CD4-positive, alpha-beta T cell treated with Interleukin-2 at 100 ng/mL for 4 hours (primary cell): ENCODE measurements around the gene NF2.

ENCODE experiments used
- DNase-seq: peaks from one replicate; pipeline ENCODE4 v3.0.0-alpha.2; 2020; ENCODE audit warnings: low spot score

NF2 gene

GRCh38 chr22:29665486-29665885 lies 62.1 kb downstream of the NF2 start:
- no peak for DNase-seq

GRCh38 chr22:29668673-29669072 lies 65.2 kb downstream of the NF2 start:
- DNase-seq: no peak

GRCh38 chr22:29670626-29671025 lies 67.2 kb downstream of the NF2 start:
- no peak for DNase-seq

GRCh38 chr22:29673361-29674066 lies 70.1 kb downstream of the NF2 start:
- no peak for DNase-seq

- no peak for DNase-seq
These were observed 70.7 kb downstream of the NF2 start for GRCh38 chr22:29674121-29674520.

- no peak for DNase-seq
These were observed 75.9 kb downstream of the NF2 start for GRCh38 chr22:29679316-29679715.

- no peak for DNase-seq
These were observed 80.1 kb downstream of the NF2 start for GRCh38 chr22:29683536-29683935.

- no peak for DNase-seq
These were observed 80.8 kb downstream of the NF2 start for GRCh38 chr22:29684244-29684643.

GRCh38 chr22:29689206-29689879 lies 85.9 kb downstream of the NF2 start:
- no peak for DNase-seq

GRCh38 chr22:29689880-29690213 lies 86.4 kb downstream of the NF2 start:
- DNase-seq: peak; percentile 10

GRCh38 chr22:29690476-29690875 lies 87.0 kb downstream of the NF2 start:
- no peak for DNase-seq

GRCh38 chr22:29691636-29692326 lies 88.3 kb downstream of the NF2 start:
- DNase-seq: no peak

- no peak for DNase-seq
These were observed 88.9 kb downstream of the NF2 start for GRCh38 chr22:29692327-29692640.

- DNase-seq: no peak
These were observed 89.7 kb downstream of the NF2 start for GRCh38 chr22:29693161-29693560.

- DNase-seq: no peak
These were observed 90.2 kb downstream of the NF2 start for GRCh38 chr22:29693671-29694070.

- no peak for DNase-seq
These were observed 91.9 kb downstream of the NF2 start for GRCh38 chr22:29695129-29695926.

GRCh38 chr22:29697853-29698598 lies 94.6 kb downstream of the NF2 start:
- DNase-seq: no peak

GRCh38 chr22:29700206-29700899 lies 96.9 kb downstream of the NF2 start:
- DNase-seq: no peak

- no peak for DNase-seq
These were observed 97.4 kb downstream of the NF2 start for GRCh38 chr22:29700900-29701154.

- DNase-seq: peak; percentile 29
These were observed 97.9 kb downstream of the NF2 start for GRCh38 chr22:29701155-29701999.
